PC-3 (cell line): ENCODE measurements around the gene DNMBP.

ENCODE experiments used
- CTCF ChIP-seq: fragments of 300-600 bp; sonication (generic); conservative IDR thresholded peaks from 2 replicates; pipeline ENCODE4 v1.5.1; 2017; ENCODE audit warnings: antibody characterized with exemption, low read depth, mild to moderate bottlenecking, low read length
- EZH2 ChIP-seq: fragments of 300-600 bp; sonication (generic); IDR thresholded peaks from one replicate; pipeline ENCODE4 v1.6.1; 2017; ENCODE audit warnings: antibody characterized with exemption, mild to moderate bottlenecking, low read length; ENCODE audit not compliant: unreplicated experiment
- EZH2phosphoT487 ChIP-seq: fragments of 300-600 bp; sonication (generic); IDR thresholded peaks from 2 replicates; pipeline ENCODE4 v1.6.1; 2018; ENCODE audit warnings: mild to moderate bottlenecking, antibody characterized with exemption, low read length, borderline replicate concordance

GRCh38 chr10:99976886-99977665 lies 32.7 kb downstream of the DNMBP start:
- TF ChIP-seq CTCF, result no peak
- TF ChIP-seq EZH2, result no peak
- TF ChIP-seq EZH2phosphoT487, result no peak
